OCI-LY7 (cell line): ENCODE data around the gene BCAR1. TPM values are rescaled to one million over a fixed set of nuclear protein-coding genes. Genes with fewer than 3 reads are reported as not detected.

Source experiments
- BruUV-seq: library from RNA; stranded (reverse); fragments of 400-500 nt; replicated peaks from 2 replicates; lab custom pipeline; 2021; lab: Mats Ljungman, UMichigan
- CTCF ChIA-PET: fragments of 300-600 bp; sonication (Branson Sonifier 250); formaldehyde crosslinking; loops from one replicate; lab custom pipeline; 2022; ENCODE audit warnings: antibody characterized with exemption; ENCODE audit not compliant: unreplicated experiment; lab: Charles Lee
- POLR2A ChIA-PET: fragments of 300-600 bp; sonication (Branson Sonifier 250); formaldehyde crosslinking; loops from one replicate; lab custom pipeline; 2022; ENCODE audit warnings: antibody characterized with exemption; lab: Charles Lee
- DNase-seq: peaks from one replicate; pipeline ENCODE4 v3.0.0-alpha.2; 2015; ENCODE audit warnings: low spot score
- H2AFZ ChIP-seq: fragments of 200-600 bp; sonication (generic), shearing (Covaris generic); 2 replicates; pipeline ENCODE4 v1.6.1; 2014; ENCODE audit warnings: mild to moderate bottlenecking, antibody characterized with exemption, low read length, moderate library complexity
- H3K27ac ChIP-seq: fragments of 200-600 bp; sonication (generic); 2 replicates; pipeline ENCODE4 v1.5.1; 2014; ENCODE audit warnings: mixed run types, low read depth, mild to moderate bottlenecking, moderate library complexity, low read length, inconsistent platforms; ENCODE audit not compliant: poor library complexity, severe bottlenecking
- H3K36me3 ChIP-seq: fragments of 200-600 bp; sonication (generic); 2 replicates; pipeline ENCODE4 v1.6.1; 2014; ENCODE audit warnings: mild to moderate bottlenecking, antibody characterized with exemption, low read length, moderate library complexity, mixed read lengths; ENCODE audit not compliant: insufficient read depth
- H3K4me1 ChIP-seq: fragments of 200-600 bp; sonication (generic); 2 replicates; pipeline ENCODE4 v1.5.1; 2014; ENCODE audit warnings: mild to moderate bottlenecking, low read length; ENCODE audit not compliant: insufficient read depth, poor library complexity, severe bottlenecking
- H3K4me2 ChIP-seq: fragments of 200-600 bp; sonication (generic); 2 replicates; pipeline ENCODE4 v1.6.1; 2014; ENCODE audit warnings: mild to moderate bottlenecking, low read length
- H3K4me3 ChIP-seq: fragments of 200-600 bp; sonication (generic); 2 replicates; pipeline ENCODE4 v1.5.1; 2014; ENCODE audit warnings: mild to moderate bottlenecking, low read depth, low read length; ENCODE audit not compliant: poor library complexity, severe bottlenecking
- H3K79me2 ChIP-seq: fragments of 200-600 bp; sonication (generic); 2 replicates; pipeline ENCODE4 v1.6.1; 2016; ENCODE audit warnings: low read depth, mild to moderate bottlenecking, low read length, moderate library complexity, mixed read lengths; ENCODE audit not compliant: insufficient read depth
- H3K9me2 ChIP-seq: fragments of 200-600 bp; sonication (generic); 2 replicates; pipeline ENCODE4 v1.6.1; 2016; ENCODE audit warnings: mild to moderate bottlenecking, low read length, mixed read lengths; ENCODE audit not compliant: insufficient read depth
- H3K9me3 ChIP-seq: fragments of 200-600 bp; sonication (generic); 2 replicates; pipeline ENCODE4 v1.6.1; 2014; ENCODE audit warnings: mild to moderate bottlenecking, mixed run types, low read length, mixed read lengths
- H4K20me1 ChIP-seq: fragments of 200-600 bp; sonication (generic); 2 replicates; pipeline ENCODE4 v1.6.1; 2014; ENCODE audit warnings: mild to moderate bottlenecking, antibody characterized with exemption, low read length, moderate library complexity, mixed read lengths; ENCODE audit not compliant: insufficient read depth
- EZH2phosphoT487 ChIP-seq: fragments of 200-600 bp; sonication (generic); IDR thresholded peaks from 2 replicates; pipeline ENCODE4 v1.6.1; 2018; ENCODE audit warnings: low read depth, borderline replicate concordance, mild to moderate bottlenecking, mixed run types, antibody characterized with exemption, low read length, moderate library complexity, mixed read lengths
- intact Hi-C: fragments of 100-400 bp; cut with micrococcal nuclease; formaldehyde crosslinking; loops from one replicate; pipeline ENCODE4 v1.10.0; 2022; ENCODE audit not compliant: unreplicated experiment
- total RNA-seq, 2 experiments: library from RNA; depleted of rRNA in 1 of 2; stranded (reverse); fragments of >200 nt in 1 of 2; shearing (Covaris generic) in 1 of 2; gene quantifications; 2 replicates each; pipeline ENCODE4 v1.2.3, GENCODE V29; 2014 to 2022
- TF ChIP-seq, protein P1 (sequence below): fragments of 200-600 bp; sonication (generic); conservative IDR thresholded peaks from 2 replicates; pipeline ENCODE4 v1.5.1; 2014; ENCODE audit warnings: mild to moderate bottlenecking, antibody characterized with exemption, low read length, moderate library complexity, mixed read lengths

BCAR1 gene
- total RNA-seq, 2 experiments from 2014 or later, result 10.0 to 15.1 TPM

DNA sequence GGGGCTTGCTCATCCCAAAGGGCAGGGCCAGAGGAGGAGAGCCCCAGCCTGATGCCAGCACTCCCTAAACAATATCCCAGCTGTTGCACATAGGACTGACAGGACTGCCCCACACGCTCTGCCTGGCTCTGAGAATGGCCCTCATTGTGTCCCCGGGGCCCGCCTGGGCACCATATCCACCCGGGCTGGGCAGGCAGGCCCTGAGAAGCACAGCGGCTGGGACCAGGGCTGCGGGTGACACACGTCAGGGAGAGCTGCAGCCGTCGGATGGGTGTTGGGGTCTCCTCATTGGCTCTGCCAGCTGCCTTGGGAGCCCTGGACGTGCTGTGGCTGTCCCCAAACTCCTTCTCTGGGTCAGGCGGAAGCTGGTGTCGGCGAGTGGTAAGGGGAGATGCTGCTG lies 4.2 kb downstream of the BCAR1 start:
- no TSS peak for BruUV-seq
- no peak for TF ChIP-seq EZH2phosphoT487
- TF ChIP-seq, protein P1, sequence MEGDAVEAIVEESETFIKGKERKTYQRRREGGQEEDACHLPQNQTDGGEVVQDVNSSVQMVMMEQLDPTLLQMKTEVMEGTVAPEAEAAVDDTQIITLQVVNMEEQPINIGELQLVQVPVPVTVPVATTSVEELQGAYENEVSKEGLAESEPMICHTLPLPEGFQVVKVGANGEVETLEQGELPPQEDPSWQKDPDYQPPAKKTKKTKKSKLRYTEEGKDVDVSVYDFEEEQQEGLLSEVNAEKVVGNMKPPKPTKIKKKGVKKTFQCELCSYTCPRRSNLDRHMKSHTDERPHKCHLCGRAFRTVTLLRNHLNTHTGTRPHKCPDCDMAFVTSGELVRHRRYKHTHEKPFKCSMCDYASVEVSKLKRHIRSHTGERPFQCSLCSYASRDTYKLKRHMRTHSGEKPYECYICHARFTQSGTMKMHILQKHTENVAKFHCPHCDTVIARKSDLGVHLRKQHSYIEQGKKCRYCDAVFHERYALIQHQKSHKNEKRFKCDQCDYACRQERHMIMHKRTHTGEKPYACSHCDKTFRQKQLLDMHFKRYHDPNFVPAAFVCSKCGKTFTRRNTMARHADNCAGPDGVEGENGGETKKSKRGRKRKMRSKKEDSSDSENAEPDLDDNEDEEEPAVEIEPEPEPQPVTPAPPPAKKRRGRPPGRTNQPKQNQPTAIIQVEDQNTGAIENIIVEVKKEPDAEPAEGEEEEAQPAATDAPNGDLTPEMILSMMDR, result no peak
- H3K9me2 ChIP-seq, result no peaks in the 10 kb centered on the region
- H2AFZ ChIP-seq, result no peak overlapping the region
- H3K27ac ChIP-seq, result no peak overlapping the region
- DNase-seq, result no peak
- ChIA-PET POLR2A (interaction anchor here (0.7 kb wide), 1 partner anchor 55 kb away, joined by 3 read pairs; no protein-coding TSS in a partner anchor), CTCF (no interaction called here)
- no peak overlapping the region for H3K4me3 ChIP-seq
- no peak overlapping the region for H3K4me2 ChIP-seq
- no peaks in the 10 kb centered on the region for H3K36me3 ChIP-seq
- intact Hi-C loops, result no loop called here
- H4K20me1 ChIP-seq, result no peaks in the 10 kb centered on the region
- peaks cover 30% of the 10 kb centered on the region for H3K4me1 ChIP-seq
- no peaks in the 10 kb centered on the region for H3K79me2 ChIP-seq
- H3K9me3 ChIP-seq, result no peaks in the 10 kb centered on the region

DNA sequence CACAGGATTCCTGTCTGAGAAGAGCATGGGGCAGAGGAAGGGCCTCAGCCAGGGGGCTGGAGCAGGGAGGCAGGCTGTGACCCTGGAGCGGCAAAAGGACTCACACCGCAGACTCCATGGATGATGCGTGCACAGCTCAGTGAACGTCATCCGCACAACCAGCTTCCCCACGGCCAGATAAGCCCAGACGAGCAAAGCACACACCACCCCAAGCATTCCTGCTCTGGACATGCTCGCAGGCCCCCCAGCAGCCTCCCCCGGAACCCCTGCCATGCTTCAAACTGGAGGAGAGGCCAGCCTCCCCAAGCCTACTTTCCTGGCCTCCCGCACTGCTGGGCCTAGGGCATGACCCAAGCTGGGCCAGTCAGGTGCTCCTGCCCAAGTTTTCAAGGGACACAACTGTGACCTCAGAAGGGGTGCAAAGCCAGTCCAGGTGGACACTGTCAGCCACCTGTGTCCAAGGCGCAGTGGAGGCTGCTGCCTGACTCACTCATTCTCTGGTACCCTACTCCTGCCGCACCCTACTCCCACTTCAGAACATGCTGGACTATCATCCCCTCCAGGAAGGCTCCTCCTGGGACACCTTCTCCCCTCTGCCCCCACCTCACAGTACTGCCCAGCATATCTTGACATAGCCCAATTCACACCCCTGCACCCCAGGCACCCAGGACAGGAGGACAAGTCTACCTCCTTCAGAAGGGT lies 4.8 kb downstream of the BCAR1 start:
- DNase-seq, result no peak
- TF ChIP-seq EZH2phosphoT487, result no peak
- TF ChIP-seq, protein P1, result no peak
- H3K4me2 ChIP-seq, result no peak overlapping the region
- H3K4me1 ChIP-seq, result peaks cover 27% of the 10 kb centered on the region
- H3K9me2 ChIP-seq, result no peaks in the 10 kb centered on the region
- no peaks in the 10 kb centered on the region for H3K36me3 ChIP-seq
- no peaks in the 10 kb centered on the region for H3K79me2 ChIP-seq
- BruUV-seq, result no TSS peak
- CTCF ChIA-PET, result interaction anchor here (0.6 kb wide), 1 partner anchor 54 kb away, joined by 3 read pairs; no protein-coding TSS in a partner anchor
- intact Hi-C loops, result no loop called here
- H3K27ac ChIP-seq, result no peak overlapping the region
- H3K9me3 ChIP-seq, result no peaks in the 10 kb centered on the region
- no peak overlapping the region for H2AFZ ChIP-seq
- H4K20me1 ChIP-seq, result no peaks in the 10 kb centered on the region
- no peak overlapping the region for H3K4me3 ChIP-seq
- POLR2A ChIA-PET, result interaction anchor here (0.7 kb wide), 1 partner anchor 472 kb away, joined by 3 read pairs; no protein-coding TSS in a partner anchor
